Loucy (cell line): ENCODE measurements around the gene TSPAN32.
"Not testable (repeated sequence)": the region's sequence is repeated elsewhere in the genome, so short reads cannot be mapped to it uniquely, and the experiment has no call there.

Source experiments
- CTCF ChIP-seq: fragments of 200-600 bp; sonication (generic); conservative IDR thresholded peaks from 2 replicates; pipeline ENCODE4 v1.5.1; 2014; ENCODE audit warnings: mild to moderate bottlenecking, antibody characterized with exemption, low read length
- EZH2phosphoT487 ChIP-seq: fragments of 200-600 bp; IDR thresholded peaks from 2 replicates; pipeline ENCODE4 v1.6.1; 2018; ENCODE audit warnings: antibody characterized with exemption, mild to moderate bottlenecking, moderate library complexity, borderline replicate concordance

GRCh38 chr11:2335286-2335685 lies 33.5 kb downstream of the TSPAN32 start:
- TF ChIP-seq CTCF, EZH2phosphoT487: not testable (repeated sequence)
